GM18502 (cell line): ENCODE data around the gene CST3.
"Not testable (repeated sequence)": the region's sequence is repeated elsewhere in the genome, so short reads cannot be mapped to it uniquely, and the experiment has no call there.

Experiments used
- ATAC-seq: cut with Tn5 transposase; IDR thresholded peaks from one replicate; pipeline ENCODE4 v1.9.1; 2021; ENCODE audit warnings: mild to moderate bottlenecking; ENCODE audit not compliant: unreplicated experiment, poor library complexity

CST3 gene

DNA sequence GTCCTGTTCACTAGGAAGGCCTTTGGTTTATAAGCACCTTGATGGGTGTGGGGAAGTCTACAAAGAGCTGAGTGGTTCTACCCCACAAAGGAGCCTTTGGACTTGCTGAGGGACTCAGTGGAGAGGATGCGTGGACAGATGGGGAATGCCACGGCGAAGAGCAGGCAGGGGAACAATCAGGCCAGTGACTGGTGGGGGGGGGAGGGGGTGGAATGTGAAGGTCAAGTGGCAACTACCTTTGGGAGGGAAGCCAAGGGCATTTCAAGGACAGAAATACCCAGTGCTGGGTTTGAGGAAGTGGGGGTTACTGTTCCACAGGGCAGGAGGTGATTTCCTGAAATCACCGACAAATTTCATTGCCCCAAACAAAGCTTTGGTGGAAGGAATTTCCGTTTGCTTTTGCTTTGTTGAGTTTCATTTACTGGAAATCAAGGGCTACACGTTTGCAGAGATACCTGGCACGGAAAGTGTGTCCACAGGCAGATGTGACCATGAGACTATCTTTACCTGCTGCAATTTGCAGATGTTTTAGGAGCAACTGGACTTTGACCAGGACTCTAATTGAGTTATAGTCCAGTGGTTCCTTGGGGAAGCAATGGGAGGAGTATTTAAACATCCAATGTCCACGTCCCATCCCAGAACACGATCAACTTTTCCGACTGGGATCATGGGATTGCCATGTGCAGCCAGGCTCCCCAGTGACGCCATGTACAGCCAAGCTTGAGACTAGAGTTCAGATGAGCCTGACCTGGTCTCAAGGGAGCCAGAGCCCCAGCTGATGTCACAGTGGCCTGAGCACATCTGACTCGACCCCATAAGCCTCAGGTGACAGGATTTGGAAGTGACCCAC is 8.0 kb downstream of the CST3 start:
- ATAC-seq: no peak

DNA sequence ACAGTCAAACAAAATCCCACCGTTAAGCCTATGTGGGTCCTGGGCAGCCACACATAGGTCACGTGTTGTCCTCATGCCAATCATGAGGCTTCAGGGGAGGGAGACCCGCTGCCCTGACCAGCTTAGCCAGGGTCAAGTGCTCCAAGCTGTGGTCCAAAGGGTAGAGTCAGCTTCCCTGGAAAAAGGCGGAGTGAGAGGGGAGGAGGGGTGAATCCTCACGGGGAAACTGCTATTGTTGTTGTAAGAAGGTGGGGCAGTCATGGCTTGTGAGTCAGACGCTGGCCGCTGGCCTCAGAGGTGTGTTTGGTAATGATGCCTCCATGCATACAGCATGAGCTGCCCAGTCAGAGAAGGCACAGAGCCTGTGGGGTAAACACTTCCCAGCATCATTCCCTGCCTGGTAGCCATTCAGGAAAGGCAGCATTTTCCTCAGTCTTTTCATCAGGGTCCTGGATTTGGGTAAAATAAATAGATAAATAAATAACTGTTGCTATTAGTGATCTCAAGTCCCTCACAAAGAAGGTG is 8.7 kb downstream of the CST3 start:
- ATAC-seq: no peak

DNA sequence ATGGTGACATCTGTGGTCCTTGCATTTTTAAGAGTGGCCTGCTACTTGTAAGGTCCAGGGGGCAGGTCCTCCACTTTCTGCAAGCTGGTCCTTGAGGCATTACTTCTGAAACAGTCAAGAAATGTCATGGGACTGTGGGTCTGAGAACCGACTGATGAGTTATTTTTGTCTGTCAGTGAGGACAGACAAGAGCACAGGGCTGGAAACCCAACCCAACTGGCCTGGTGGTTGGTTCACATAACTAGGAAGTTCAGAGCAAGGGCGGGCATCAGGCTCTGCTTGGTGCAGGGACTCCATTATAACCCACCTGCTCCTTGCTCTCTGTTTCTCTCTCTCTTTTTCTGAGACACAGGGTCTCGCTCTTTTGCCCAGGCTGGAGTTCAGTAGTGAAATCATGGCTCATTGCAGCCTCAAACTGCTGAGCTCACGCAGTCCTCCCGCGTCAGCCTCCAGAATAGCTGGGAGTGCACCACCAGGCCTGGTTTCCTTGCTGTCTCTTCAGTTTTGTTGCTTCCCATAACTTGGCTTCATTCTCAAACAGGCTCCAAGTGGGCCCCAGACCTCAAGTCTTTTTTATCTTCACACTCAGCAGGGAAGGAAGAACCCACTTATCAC is 9.2 kb downstream of the CST3 start:
- no peak for ATAC-seq

DNA sequence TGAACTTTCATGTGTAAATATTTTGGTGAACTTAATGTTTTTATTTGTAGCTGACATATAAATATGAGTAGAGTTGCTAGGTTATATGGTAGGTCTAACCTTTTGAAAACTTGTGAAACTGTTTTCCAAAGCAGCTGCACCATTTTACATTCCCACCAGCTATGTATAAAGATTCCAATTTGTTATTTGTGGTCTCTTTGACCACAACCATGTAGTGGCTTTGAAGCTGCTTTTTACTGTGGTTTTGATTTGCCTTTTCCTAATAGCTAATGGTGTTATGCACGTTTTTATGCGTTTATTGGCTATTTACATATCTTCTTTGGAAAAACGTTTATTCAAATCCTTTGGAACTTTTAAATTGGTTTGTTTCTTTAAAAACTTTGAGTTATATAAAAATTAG is 10.3 kb downstream of the CST3 start:
- ATAC-seq: no peak

DNA sequence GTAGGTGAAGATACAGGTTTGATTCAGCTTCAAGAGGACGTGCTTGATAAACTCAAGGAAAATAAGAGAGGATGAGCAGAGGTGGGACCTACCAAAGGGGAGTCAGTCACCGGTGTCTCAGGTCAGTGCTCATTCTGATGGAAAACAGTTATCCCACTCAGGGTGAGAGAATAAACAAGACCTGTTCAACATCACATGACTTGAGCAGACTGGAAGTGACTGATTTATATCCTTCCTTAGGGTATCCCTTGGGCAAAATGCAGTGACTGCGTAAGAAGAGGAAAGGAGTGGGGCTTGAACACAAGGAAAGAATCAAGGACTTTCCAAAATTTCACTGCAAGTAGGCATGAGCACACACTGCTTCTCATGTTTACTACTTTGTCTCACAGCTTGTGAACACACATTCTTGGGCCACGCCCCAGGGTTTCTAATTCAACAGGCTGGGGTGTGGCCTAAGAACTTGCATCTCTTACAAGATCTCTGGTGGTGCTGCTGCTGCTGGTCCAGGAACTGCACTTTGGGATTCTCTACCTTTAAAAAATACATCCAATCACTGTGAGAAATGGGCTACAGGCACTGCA is 11.6 kb downstream of the CST3 start:
- ATAC-seq: no peak

DNA sequence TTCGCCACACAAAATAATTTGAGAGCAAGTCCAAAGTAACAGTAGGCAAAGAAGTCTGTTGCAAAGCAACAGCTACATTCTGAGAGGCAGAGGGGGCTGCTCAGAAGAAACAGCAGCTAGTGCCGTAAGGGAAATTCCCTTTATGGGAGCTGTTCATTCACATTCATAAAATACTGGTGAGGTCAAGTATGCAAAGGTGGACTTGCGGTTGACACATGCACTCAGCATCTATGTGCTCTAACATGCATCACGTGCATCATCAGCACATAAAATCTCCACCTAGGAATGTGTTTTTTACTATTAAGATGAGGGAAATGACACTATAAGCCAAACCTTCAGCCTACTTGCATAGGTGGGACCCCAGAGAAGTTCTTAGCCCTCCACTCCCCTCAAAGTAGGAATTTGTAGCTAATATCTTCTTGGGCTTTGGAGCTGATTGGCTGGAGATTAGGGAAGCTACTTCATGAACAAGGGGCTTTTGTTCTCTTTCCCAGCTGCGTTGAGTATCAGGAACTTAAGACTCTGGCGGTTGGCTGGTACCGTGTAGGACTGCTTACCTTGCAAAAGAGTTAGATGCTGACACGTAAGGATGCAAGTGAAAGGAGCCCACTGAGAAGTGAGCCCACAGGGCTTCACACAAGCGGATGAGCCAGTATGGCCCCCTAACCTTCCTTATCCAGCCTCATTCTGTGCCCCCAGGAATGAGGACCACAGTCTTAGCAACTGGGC is 12.4 kb downstream of the CST3 start:
- no peak for ATAC-seq

DNA sequence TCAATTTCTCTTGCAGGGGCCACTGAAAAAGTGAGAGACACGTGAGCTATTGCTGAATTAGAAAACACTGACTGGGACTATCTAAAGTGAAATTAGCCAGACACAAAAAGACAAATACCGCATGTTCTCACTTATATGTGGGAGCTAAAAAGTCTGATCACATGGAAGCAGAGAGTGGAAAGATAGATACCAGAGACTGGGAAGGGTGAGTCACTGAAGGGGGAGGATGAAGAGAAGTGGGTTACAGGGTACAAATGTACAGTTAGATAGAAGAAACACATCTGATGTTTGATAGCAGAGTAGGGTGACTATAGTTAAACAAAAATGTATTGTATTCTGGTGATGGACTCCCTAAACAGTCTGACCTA is 13.4 kb downstream of the CST3 start:
- no peak for ATAC-seq

DNA sequence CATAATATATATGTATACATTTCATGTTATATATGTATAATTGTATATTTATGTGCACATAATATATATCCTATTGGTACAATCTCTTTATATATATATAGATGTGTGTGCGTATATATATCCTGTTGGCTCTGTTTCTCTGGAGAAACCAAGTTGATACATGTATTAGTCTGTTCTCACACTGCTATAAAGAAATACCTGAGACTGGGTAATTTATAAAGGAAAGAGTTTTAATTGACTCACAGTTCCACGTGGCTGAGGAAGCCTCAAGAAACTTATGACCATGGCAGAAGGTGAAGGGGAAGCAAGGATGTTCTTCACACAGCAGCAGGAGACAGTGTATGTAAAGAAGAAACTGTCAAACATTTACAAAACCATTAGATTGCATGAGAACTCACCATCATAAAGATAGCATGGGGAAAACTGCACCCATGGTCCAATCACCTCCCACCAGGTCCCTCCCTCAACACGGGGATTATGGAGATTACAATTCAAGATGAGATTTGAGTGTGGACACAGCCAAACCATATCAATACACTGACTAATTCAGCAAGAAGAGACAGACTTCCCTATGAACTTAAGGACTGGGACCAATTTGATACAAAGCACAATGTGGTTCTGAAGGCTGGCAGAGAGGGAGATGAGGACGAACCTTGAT is 14.0 kb downstream of the CST3 start:
- no peak for ATAC-seq

DNA sequence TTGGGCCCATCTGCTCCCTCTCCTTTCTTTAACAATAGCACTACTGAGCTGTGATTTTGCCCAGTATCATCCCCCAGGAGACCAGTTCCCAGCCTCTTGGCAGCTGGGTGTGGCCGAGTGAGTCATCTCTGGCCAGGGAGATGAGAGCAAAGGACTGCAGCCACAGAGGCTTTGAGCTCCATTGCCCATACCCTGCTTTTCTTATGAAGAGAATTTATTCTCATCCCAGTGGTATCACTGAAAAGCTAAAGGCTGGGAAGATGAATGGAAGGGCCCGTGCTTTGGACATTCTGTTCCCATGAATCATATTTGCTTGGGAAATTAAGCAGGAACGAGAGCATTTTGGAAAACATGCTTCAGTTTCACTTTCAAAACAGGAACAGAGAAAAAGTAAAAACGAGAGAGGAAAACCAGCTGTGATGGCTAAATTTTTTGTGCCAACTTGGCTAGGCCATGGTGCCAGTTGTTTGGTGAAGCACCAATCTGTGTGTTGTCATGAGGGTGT is 14.9 kb downstream of the CST3 start:
- peak; percentile 93 for ATAC-seq

DNA sequence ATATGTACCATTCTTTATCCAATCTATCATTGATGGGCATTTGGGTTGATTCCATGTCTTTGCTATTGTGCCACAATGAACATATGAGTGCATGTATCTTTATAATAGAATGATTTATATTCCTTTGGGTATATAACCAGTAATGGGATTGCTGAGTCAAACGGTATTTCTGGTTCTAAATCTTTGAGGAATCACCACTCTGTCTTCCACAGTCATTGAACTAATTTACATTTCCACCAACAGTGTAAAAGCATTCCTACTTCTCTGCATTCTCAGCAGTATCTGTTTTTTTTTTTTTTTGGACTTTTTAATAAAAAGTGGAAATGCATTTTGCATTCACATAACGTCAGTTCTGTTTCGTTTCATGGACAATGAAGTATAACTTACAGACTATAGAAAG is 15.4 kb downstream of the CST3 start:
- not testable (repeated sequence) for ATAC-seq

DNA sequence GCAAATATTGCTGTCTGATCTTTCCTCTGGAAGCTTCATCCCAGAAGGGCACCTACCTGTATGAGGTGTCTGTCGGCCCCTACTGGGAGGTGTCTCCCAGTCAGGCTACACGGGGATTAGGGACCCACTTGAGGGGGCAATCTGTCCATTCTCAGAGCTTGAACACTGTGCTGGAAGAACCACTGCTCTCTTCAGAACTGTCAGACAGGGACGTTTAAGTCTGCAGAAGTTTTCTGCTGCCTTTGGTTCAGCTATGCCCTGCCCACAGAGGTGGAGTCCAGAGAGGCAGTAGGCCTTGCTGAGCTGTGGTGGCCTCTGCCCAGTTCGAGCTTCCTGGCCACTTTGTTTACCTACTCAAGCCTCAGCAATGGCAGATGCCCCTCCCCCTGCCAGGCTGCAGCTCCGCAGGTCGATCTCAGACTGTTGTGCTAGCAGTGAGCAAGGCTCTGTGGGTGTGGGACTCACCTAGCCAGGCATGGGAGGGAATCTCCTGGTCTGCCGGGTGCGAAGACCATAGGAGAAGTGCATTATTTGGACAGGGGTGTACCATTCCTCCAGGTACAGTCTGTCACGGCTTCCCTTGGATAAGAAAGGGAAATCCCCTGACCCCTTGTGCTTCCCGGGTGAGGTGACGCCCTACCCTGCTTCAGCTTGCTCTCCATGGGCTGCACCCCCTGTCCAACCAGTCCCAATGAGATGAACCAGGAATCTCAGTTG is 16.9 kb downstream of the CST3 start:
- not testable (repeated sequence) for ATAC-seq

DNA sequence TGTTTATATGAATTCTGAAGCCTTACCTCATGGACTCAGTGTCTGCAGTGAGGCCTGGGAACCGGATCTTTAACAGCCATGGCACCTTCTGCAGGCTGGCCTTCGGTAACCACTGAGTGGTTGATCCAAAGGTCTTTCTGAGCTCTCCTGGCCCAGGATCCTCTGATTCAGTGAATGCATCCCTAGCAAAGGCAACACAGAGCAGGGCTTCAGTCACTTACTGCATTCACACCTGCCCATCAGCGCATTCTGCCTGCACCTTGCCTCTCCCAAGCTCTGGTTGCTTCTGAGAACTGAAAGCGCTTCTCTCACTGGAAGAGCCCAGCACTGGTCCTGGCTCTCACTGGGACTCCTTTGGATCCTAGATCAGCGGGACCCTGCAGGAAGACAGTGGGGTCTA is 23.6 kb downstream of the CST3 start:
- ATAC-seq: no peak

DNA sequence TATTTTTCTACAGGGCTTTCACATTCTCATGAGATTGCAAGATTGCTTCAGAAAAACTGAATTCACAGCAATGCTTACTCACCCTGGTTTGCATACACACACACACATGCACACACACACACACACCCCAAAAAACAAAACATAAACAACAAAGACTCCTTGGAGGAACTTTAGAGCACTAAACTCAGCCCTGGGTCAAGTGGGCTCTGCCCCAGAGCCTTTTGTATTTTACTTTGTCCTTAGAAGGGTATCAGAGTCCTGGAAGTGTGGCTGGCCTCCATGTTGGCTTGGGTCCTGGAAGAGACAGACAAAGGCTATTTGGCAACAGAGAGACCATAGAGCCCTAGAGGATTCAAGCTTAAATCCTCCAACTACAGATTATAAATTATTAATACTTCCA is 24.1 kb downstream of the CST3 start:
- no peak for ATAC-seq

DNA sequence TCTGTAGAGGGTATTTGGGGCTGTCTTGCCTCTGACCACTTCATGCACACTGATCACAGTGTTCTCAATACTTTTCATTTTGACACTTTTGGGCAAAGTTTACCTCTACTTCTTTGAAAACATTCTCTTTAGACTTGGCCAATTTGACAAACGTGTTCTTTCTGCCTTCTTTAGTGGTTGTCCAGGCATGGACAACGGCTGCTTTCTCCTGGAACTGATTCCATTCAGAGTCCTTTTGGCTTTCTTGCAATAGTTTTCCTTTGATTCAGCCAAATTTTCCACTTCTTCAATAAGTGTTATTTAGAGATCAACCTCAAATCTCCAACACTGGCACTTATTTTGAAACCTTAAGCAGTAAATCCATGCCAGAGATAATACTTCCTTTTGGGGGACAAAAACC is 25.4 kb downstream of the CST3 start:
- no peak for ATAC-seq

DNA sequence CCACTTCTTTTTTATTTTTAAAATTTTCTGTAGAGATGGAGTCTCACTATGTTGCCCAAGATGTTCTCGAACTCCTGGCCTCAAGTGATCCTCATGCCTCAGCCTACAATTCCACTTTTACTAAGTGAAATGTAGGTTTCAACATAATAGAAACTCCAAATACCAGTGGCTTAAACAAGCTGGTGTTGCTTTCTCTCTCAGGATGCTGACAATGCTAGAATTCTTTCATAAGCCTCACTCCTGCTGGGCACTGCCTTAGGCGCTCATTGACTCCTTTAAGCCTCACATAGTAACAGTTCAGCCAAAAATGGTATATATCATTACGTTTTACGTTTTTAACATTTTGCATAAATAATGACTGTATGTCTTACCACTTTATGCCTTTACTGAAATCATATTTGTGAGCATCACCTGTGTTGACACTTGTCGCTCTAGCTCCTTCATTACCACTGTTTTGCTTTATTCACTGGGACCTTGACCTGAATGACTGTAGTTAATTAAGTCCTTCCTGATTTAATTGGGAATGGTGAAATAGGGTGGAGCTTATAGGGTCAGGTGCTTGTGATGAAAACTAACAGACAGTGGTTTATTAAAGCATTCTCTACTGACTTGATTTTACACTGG is 28.2 kb downstream of the CST3 start:
- ATAC-seq: no peak

DNA sequence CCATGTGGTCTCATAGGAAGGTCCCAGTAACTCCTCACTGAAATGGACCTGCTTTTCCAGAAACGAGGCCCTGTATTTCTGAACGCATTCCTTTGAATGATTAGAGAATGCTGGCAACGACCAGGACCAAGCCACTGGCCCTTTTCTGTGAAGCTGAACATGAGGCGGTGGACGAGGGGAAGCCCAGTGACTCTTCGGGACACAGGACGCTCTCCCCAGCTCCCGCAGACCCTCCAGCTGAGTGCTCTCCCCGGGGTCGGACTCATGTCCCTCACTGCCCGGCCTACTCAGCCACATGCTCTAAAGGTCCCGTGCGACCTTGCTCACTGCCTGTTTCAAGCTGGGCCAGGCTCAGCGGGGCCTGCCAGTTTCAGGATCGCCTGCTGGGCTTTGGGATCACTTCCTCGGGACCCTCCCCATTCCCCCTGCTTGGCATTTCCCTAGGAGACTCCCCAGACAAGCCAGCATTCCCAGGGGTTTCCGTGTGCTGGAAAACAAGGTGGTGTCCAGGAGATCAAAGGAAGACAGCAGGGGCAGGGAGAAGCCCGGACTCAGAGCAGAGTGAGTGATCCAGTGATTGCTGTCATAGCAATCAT is 29.4 kb downstream of the CST3 start:
- no peak for ATAC-seq

DNA sequence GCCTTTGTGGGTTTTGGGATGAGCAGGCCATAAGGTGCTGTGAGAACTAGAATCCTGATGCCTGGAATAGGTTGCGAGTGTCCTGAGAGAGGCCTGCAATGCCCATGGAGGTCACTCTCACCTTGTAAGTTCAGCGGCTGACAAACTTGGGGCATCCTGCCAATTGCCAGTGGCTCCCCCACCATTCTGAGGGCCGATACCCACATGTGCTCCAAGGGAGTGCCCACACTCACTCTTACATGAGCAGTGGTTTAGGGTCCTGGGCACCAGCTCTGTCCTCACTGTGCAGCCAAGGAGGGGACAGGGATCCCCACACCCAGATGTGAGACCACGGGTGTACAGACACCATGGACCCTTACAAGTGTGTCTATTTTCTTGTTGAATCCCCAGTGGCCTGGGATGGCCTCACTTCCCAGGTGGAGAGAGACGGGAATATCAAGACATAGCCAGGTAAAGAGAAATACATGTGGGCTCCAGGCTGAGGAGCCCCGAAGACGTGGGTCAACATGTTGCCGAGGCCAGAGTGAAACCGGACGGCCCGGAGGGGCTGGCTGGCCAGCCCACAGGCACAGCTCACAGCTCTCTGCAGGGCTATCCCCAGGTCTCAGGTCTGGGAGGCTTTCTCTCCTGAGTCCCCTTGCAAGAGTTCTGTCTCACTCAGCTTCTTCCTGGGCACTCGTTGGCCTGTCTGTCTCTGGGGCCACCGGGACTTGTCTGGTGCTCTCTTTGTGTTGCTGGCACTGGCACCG is 30.1 kb downstream of the CST3 start:
- no peak for ATAC-seq

DNA sequence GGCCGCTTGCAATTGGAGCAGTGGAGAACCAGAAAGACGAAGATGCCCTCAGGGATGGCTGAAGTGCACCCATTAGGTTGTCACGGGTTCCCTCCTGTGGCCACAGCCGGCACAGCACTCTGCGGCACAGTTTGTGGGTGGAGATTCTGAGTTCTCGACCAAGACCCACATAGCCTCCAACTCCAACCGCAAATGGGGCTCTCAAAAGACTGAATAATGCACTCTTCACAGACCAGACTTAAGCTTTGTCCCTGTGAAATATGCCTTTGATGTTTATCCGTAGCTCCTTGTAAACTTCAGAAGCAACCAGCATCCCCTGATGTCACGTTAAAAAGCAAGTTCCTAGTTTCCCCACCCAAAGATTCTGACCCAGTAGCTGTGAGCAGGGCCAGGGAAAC is 31.1 kb downstream of the CST3 start:
- peak; percentile 97 for ATAC-seq
